Parathyroid adenoma (tissue), 2 donors: ENCODE measurements around the gene CLASP2.

Source experiments
- H2AFZ ChIP-seq: fragments of 300-600 bp; sonication (generic); one replicate; pipeline ENCODE4 v1.7.0; 2017; ENCODE audit warnings: antibody characterized with exemption, mild to moderate bottlenecking
- H3K27ac ChIP-seq: fragments of 300-600 bp; sonication (generic); one replicate; pipeline ENCODE4 v1.7.0; 2017
- H3K27me3 ChIP-seq: fragments of 300-600 bp; sonication (generic); one replicate; pipeline ENCODE4 v1.7.0; 2017; ENCODE audit warnings: low read length; ENCODE audit not compliant: control insufficient read depth, insufficient read depth
- H3K36me3 ChIP-seq: fragments of 300-600 bp; sonication (generic); one replicate; pipeline ENCODE4 v1.7.0; 2017; ENCODE audit warnings: low read length; ENCODE audit not compliant: control insufficient read depth, insufficient read depth
- H3K4me1 ChIP-seq: fragments of 300-600 bp; sonication (generic); one replicate; pipeline ENCODE4 v1.7.0; 2017; ENCODE audit warnings: control low read depth
- H3K4me2 ChIP-seq: fragments of 300-600 bp; sonication (generic); one replicate; pipeline ENCODE4 v1.7.0; 2017; ENCODE audit warnings: low read length
- H3K4me3 ChIP-seq: fragments of 300-600 bp; sonication (generic); one replicate; pipeline ENCODE4 v1.7.0; 2017; ENCODE audit warnings: low read depth, low read length
- H3K79me2 ChIP-seq: fragments of 300-600 bp; sonication (generic); one replicate; pipeline ENCODE4 v1.7.0; 2017; ENCODE audit warnings: control low read depth
- H3K9ac ChIP-seq: fragments of 300-600 bp; sonication (generic); one replicate; pipeline ENCODE4 v1.7.0; 2017; ENCODE audit warnings: mild to moderate bottlenecking
- H3K9me3 ChIP-seq: fragments of 300-600 bp; sonication (generic); one replicate; pipeline ENCODE4 v1.7.0; 2017; ENCODE audit warnings: low read length; ENCODE audit not compliant: control insufficient read depth
- TF ChIP-seq, protein P1 (sequence below): fragments of 300-600 bp; sonication (generic); IDR thresholded peaks from one replicate; pipeline ENCODE4 v1.7.0; 2017; ENCODE audit warnings: antibody characterized with exemption, mild to moderate bottlenecking
- donor health status: primary hyperparathyroidism.

CLASP2 gene

DNA sequence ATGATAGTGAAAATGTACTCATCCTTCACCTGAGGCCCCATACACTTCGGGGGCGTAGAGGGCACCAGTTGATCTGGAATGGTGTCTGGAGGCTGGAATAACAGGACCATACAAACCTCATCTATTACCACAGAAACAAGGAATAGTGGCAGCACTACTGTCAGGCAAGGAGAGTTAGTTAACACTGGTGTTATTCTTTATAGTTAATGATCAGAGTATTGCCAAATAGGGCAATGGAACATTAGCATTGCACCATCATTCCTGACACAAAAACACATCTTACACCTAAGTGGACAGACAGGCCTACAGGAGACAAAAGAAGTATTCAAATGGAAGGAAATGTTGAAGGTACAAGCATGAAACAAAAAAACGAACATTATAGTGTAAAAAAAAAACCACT, 140.9 kb downstream of the CLASP2 start:
- TF ChIP-seq, protein P1, sequence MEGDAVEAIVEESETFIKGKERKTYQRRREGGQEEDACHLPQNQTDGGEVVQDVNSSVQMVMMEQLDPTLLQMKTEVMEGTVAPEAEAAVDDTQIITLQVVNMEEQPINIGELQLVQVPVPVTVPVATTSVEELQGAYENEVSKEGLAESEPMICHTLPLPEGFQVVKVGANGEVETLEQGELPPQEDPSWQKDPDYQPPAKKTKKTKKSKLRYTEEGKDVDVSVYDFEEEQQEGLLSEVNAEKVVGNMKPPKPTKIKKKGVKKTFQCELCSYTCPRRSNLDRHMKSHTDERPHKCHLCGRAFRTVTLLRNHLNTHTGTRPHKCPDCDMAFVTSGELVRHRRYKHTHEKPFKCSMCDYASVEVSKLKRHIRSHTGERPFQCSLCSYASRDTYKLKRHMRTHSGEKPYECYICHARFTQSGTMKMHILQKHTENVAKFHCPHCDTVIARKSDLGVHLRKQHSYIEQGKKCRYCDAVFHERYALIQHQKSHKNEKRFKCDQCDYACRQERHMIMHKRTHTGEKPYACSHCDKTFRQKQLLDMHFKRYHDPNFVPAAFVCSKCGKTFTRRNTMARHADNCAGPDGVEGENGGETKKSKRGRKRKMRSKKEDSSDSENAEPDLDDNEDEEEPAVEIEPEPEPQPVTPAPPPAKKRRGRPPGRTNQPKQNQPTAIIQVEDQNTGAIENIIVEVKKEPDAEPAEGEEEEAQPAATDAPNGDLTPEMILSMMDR = no peak
- H3K9ac ChIP-seq = no peak overlapping the region
- no peak overlapping the region for H3K27ac ChIP-seq
- no peak overlapping the region for H2AFZ ChIP-seq
- H3K4me2 ChIP-seq = no peak overlapping the region
- no peaks in the 10 kb centered on the region for H3K36me3 ChIP-seq
- H3K4me1 ChIP-seq = no peaks in the 10 kb centered on the region
- no peak overlapping the region for H3K4me3 ChIP-seq
- H3K27me3 ChIP-seq = no peaks in the 10 kb centered on the region
- H3K79me2 ChIP-seq = no peaks in the 10 kb centered on the region
- no peaks in the 10 kb centered on the region for H3K9me3 ChIP-seq

DNA sequence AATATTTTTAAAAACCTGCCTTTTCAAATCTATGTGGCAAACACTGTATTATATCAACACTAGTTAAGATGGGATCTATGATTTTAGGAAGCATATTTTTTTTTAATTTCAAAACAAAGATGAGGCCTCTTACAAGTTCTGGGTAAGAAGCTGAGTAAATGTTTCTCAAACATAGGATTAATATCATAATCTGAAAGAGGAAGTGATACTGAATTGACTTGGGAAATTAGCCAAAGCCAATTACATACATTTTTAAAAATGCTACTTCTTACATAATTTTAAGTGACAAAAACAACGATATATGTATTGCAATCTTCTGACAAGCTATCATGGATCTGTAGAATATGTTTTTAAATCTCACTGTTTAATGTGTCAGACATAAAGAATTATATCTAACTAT, 142.7 kb downstream of the CLASP2 start:
- no peak overlapping the region for H3K4me3 ChIP-seq
- H3K27ac ChIP-seq = no peak overlapping the region
- TF ChIP-seq, protein P1 = no peak
- H2AFZ ChIP-seq = no peak overlapping the region
- H3K9me3 ChIP-seq = no peaks in the 10 kb centered on the region
- no peak overlapping the region for H3K9ac ChIP-seq
- no peaks in the 10 kb centered on the region for H3K36me3 ChIP-seq
- no peaks in the 10 kb centered on the region for H3K27me3 ChIP-seq
- no peaks in the 10 kb centered on the region for H3K79me2 ChIP-seq
- no peaks in the 10 kb centered on the region for H3K4me1 ChIP-seq
- no peak overlapping the region for H3K4me2 ChIP-seq

DNA sequence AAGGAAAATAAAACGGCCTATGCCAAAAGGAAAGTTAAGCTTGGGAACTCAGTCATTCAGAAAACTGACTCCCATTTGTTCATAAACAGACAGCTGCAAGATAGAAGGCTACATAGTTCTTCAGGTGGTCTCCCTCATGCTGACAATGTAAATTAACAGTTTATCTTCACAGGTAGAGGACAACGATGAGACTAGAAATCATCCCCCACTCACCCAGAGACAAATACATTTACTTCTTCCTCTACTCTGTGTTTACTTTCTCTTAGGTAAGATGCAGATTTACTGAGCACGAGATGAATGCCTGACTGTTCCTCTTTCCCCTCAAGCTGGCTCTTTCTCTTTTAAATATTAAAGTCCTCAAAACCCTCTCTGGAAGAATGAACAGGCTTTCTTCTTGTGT, 160.2 kb downstream of the CLASP2 start:
- Histone ChIP-seq H3K27ac (no peak overlapping the region), H3K27me3 (no peaks in the 10 kb centered on the region), H3K79me2 (no peaks in the 10 kb centered on the region), H2AFZ (no peak overlapping the region), H3K4me2 (no peak overlapping the region), H3K9ac (no peak overlapping the region), H3K4me1 (no peaks in the 10 kb centered on the region), H3K36me3 (no peaks in the 10 kb centered on the region), H3K4me3 (no peak overlapping the region), H3K9me3 (no peaks in the 10 kb centered on the region)
- TF ChIP-seq, protein P1 = no peak

DNA sequence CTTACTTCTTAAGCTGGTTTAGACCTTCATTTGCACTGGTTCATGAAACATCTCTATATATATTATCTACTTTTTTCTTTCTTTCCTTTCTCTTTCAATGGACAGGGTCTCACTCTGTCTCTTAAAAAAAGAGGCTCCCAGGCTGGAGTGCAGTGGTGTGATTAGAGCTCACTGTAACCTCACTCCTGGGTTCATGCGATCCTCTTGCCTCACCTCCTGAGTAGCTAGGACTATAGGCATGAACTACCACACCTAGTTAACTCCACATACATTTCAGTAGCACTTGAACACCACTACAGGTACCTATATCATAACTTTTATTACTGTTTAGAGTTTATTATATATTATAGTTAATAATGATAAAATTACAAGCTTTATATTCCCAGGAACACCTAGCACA, 160.8 kb downstream of the CLASP2 start:
- Histone ChIP-seq H3K4me3 (no peak overlapping the region), H3K4me2 (no peak overlapping the region), H3K9me3 (no peaks in the 10 kb centered on the region), H3K36me3 (no peaks in the 10 kb centered on the region), H3K4me1 (no peaks in the 10 kb centered on the region), H2AFZ (no peak overlapping the region), H3K27me3 (no peaks in the 10 kb centered on the region), H3K9ac (no peak overlapping the region), H3K79me2 (no peaks in the 10 kb centered on the region), H3K27ac (no peak overlapping the region)
- TF ChIP-seq, protein P1 = no peak

DNA sequence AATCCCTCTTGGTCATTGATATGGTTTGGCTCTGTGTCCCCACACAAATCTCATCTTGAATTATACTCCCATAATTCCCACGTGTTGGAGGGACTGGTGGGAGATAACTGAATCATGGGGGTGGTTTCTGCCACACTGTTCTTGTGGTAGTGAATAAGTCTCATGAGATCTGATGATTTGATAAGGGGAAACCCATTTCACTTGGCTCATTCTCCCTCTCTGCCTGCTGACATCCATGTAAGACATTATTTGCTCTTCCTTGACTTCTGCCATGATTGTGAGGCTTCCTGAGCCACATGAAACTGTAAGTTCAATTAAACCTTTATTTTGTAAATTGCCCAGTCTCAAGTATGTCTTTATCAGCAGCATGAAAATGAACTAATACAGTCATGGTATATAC, 171.0 kb downstream of the CLASP2 start:
- H3K36me3 ChIP-seq = no peaks in the 10 kb centered on the region
- TF ChIP-seq, protein P1 = no peak
- no peak overlapping the region for H3K4me3 ChIP-seq
- H3K4me2 ChIP-seq = no peak overlapping the region
- H3K9me3 ChIP-seq = no peaks in the 10 kb centered on the region
- H3K27ac ChIP-seq = no peak overlapping the region
- H3K27me3 ChIP-seq = no peaks in the 10 kb centered on the region
- H3K9ac ChIP-seq = no peak overlapping the region
- H3K4me1 ChIP-seq = no peaks in the 10 kb centered on the region
- no peaks in the 10 kb centered on the region for H3K79me2 ChIP-seq
- no peak overlapping the region for H2AFZ ChIP-seq
